ENCODE results near the gene SEC14L2. TPM values are rescaled to one million over a fixed set of nuclear protein-coding genes. Genes with fewer than 3 reads are reported as not detected.

Gene SEC14L2
- total RNA-seq, 4 donors from 2014 or later = 0.38 to 4.4 (median 3.0) TPM

GRCh38 chr22:30400159-30400558, 3.3 kb downstream of the SEC14L2 start:
- TF ChIP-seq CTCF (IDR thresholded peaks at IDR 0.05; ENCODE audit: low read depth) = no peak

DNA sequence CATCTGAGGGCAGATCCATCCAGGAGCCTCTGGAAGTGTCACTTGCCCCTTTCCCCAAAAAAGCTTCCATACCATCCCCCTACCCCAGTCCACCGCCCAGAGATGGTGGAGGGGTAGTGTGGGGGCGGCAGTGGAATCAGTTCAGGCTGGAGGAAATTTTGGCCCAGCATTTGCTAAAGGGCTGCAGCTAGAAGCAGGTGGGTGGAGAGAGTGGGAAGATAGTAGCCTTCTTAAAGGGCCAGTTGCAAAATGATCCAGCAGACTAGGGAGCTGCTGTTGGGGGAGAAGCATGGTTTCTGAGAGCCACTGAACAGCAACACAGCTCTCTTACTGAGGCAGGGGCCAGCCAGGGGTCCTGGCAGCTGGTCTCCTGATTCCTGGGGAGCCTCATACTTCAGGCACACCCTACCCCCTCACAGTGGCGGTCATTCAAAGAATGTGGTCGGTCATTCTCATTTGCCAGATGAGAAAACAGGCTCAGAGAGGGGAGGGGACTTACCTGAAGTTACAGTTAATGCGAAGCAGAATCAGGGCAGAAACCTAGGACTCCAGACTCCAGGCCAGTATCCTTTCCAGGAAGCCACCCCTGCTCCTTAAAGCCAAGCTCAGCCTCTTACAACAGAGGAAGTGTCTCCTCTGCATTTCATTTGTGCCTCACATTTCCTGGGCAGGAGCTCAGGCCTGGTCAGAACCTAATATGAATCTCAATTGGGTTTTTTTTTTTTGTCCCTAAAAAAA, 5.4 kb downstream of the SEC14L2 start:
- TF ChIP-seq CTCF (IDR thresholded peaks at IDR 0.05; ENCODE audit: low read depth) = no peak

- TF ChIP-seq CTCF (IDR thresholded peaks at IDR 0.05; ENCODE audit: low read depth) = no peak
Observed at GRCh38 chr22:30404307-30404706, 7.5 kb downstream of the SEC14L2 start.

- TF ChIP-seq CTCF (IDR thresholded peaks at IDR 0.05; ENCODE audit: low read depth) = no peak
Observed at GRCh38 chr22:30405731-30406130, 8.9 kb downstream of the SEC14L2 start.

DNA sequence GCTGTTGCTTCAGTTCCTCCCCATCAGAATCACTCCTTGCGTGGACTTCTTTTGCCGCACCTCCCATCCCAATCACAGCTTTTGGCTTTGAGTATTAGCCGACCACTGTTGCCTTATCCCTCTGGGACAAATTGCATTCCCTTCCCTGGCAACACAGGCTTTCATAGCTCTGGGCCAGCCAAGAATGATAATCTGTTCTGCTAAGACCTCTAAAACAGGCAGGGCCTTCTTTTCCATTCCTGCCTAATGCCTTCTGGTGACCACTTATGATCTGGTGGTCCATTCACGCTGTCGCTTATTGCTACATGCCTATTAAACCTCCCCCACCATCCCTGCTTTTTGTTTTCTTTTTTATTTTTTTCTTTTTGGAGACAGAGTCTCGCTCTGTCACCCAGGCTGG, 9.6 kb downstream of the SEC14L2 start:
- no peak for TF ChIP-seq CTCF (IDR thresholded peaks at IDR 0.05; ENCODE audit: low read depth)

DNA sequence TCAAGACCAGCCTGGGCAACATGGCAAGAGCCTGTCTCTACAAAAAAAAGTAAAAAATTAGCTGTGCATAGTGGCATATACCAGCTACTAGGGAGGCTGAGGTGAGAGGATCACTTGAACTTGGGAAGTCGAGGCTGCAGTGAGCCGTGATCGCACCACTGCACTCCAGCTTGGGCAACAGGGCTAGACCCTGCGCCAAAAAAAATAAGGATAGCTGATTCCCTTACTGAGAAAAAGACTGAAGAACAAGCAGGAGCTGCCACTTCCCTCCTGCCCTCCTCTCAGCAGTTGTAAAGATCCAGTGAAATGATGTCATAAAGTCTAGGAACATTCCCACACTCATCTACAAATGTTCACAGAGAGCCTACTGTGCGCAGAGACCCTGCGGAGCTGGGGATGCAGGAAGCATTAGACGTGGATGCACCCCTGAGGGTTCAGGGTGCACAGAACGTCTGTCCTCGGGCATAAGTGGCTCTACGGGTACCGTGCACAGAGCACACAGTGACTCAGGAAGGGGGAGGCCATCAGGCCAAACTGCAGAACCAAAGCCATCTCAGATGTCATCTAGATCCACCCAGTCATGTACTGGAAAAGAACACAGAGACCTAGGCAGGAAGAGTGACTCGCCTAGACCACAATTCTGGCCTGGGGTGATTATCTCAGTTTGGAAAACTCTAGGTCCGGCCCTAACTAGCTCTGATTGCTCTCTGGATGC, 11.7 kb downstream of the SEC14L2 start:
- no peak for TF ChIP-seq CTCF (IDR thresholded peaks at IDR 0.05; ENCODE audit: low read depth)

GRCh38 chr22:30411780-30412179, 15.0 kb downstream of the SEC14L2 start:
- TF ChIP-seq CTCF (IDR thresholded peaks at IDR 0.05; ENCODE audit: low read depth) = no peak

Measured in subcutaneous adipose tissue (tissue), 4 donors.